Right lobe of liver (tissue), 6 donors: ENCODE data around the gene VWDE. TPM values are rescaled to one million over a fixed set of nuclear protein-coding genes. Genes with fewer than 3 reads are reported as not detected.

Experiments used
- ATAC-seq, 4 donors: fragments of 200-7000 bp; cut with Tn5 transposase; one replicate each; pipeline ENCODE4 v1.9.1; 2020; ENCODE audit warnings: mild to moderate bottlenecking in 4 of 4, moderate library complexity in 4 of 4
- DNase-seq, 3 donors: peaks; one replicate each; pipeline ENCODE4 v3.0.0-alpha.2; 2020
- H3K27ac ChIP-seq, 3 donors: fragments of 200-600 bp; one replicate each; pipeline ENCODE4 v1.8.0; 2022
- H3K27me3 ChIP-seq, 2 donors: fragments of 200-600 bp; one replicate each; pipeline ENCODE4 v1.8.0; 2022
- H3K36me3 ChIP-seq, 4 donors: fragments of 200-600 bp; sonication (generic) in 1 of 4; one replicate each; pipeline versions ENCODE4 v1.5.1 to v1.8.0; 2017 to 2022; ENCODE audit warnings: control low read depth in 1 of 4
- H3K4me1 ChIP-seq, 4 donors: fragments of 200-600 bp; sonication (generic) in 1 of 4; one replicate each; pipeline versions ENCODE4 v1.5.1 to v1.8.0; 2017 to 2022; ENCODE audit warnings: control low read depth in 1 of 4
- H3K4me3 ChIP-seq, 3 donors: fragments of 200-600 bp; one replicate each; pipeline ENCODE4 v1.8.0; 2022
- H3K9me3 ChIP-seq, 4 donors: fragments of 200-600 bp; sonication (generic) in 1 of 4; one replicate each; pipeline versions ENCODE4 v1.5.1 to v1.8.0; 2017 to 2022; ENCODE audit warnings: control low read depth in 1 of 4
- CTCF ChIP-seq, 4 donors: fragments of 200-600 bp in 3 of 4; fragments of 450-650 bp in 1 of 4; IDR thresholded peaks; one replicate each; pipeline versions ENCODE4 v1.5.1 to v1.8.0; 2016 to 2022; ENCODE audit warnings: antibody characterized with exemption in 4 of 4, mild to moderate bottlenecking in 2 of 4
- POLR2A ChIP-seq: fragments of 450-650 bp; IDR thresholded peaks from one replicate; pipeline ENCODE4 v1.6.1; 2017; ENCODE audit warnings: antibody characterized with exemption, mild to moderate bottlenecking
- WGBS: methylation state at CpG from one replicate; pipeline ENCODE4 v1.1.6; 2018; ENCODE audit warnings: low coverage, low lambda C conversion rate; ENCODE audit not compliant: insufficient coverage; ENCODE audit errors: missing lambda C conversion rate; 5-methylcytosine and 5-hydroxymethylcytosine counted together
- intact Hi-C, 2 donors: fragments of 100-400 bp; cut with DNase I; formaldehyde crosslinking; loops; one replicate each; pipeline versions ENCODE4 v1.11.2 to v1.14.1; 2022
- total RNA-seq, 6 experiments: library from RNA; depleted of rRNA in 2 of 6; stranded (reverse); fragments of >200 nt in 2 of 6; fragmentation: NEBNext Ultra II Directional in 3 of 6; extraction: Animal tissue kit (Norgen Biotek cat#: 25700) in 3 of 6; gene quantifications; one replicate each; pipeline versions ENCODE4 v1.1.0 to v1.2.4, GENCODE V29; 2016 to 2023
- donor health status: DM: no; HTN: yes; CAD: no.
- donor health status: DM: no; HTN: no; CAD: no.
- donor health status: DM: no; HTN: no; CAD: no.
- donor health status: DM: no; HTN: yes; CAD: no.
- donor health status: DM: no; HTN: yes; CAD: no.

VWDE gene
- total RNA-seq, 6 experiments from 2014 or later: 0.24 to 0.42 (median 0.38) TPM; not detected in 3

DNA sequence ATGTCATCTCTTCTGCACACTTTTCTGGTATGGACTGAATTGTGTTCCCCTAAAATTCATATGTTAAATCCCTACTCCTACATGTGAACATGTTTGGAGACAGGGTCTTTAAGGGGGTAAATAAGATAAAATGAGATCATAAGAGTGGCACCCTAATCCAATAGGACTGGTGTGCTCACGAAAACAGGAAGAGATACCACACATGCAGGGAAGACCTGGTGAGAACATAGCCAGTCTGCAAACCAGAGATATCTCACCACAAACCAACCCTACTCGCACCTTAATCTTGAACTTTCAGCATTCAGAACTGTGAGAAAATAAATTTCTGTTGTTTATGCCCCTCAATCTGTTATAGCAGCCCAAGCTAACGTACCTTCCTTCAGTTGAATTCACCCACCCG lies 51.8 kb downstream of the VWDE start:
- Histone ChIP-seq H3K36me3 (no peaks in the 10 kb centered on the region), H3K27me3 (no peaks in the 10 kb centered on the region), H3K4me1 (no peaks in the 10 kb centered on the region), H3K9me3 (no peaks in the 10 kb centered on the region), H3K4me3 (no peak overlapping the region), H3K27ac (no peak overlapping the region)
- WGBS: 46% methylated on average over 4 of the region's 4 CpGs
- intact Hi-C loops: no loop called here
- ATAC-seq (no peak), DNase-seq (no peak)
- TF ChIP-seq CTCF (IDR thresholded peaks at IDR 0.05) (no peak), POLR2A (no peak)

GRCh38 chr7:12350971-12351370 lies 52.7 kb downstream of the VWDE start:
- Histone ChIP-seq H3K9me3 (no peaks in the 10 kb centered on the region), H3K4me3 (no peak overlapping the region), H3K27me3 (no peaks in the 10 kb centered on the region), H3K4me1 (no peaks in the 10 kb centered on the region), H3K36me3 (no peaks in the 10 kb centered on the region), H3K27ac (no peak overlapping the region)
- ATAC-seq: no peak
- intact Hi-C loops: no loop called here
- no peak for TF ChIP-seq POLR2A
- no peak for TF ChIP-seq CTCF (IDR thresholded peaks at IDR 0.05)
- DNase-seq: no peak
- 81% methylated on average over 3 of the region's 3 CpGs for WGBS

DNA sequence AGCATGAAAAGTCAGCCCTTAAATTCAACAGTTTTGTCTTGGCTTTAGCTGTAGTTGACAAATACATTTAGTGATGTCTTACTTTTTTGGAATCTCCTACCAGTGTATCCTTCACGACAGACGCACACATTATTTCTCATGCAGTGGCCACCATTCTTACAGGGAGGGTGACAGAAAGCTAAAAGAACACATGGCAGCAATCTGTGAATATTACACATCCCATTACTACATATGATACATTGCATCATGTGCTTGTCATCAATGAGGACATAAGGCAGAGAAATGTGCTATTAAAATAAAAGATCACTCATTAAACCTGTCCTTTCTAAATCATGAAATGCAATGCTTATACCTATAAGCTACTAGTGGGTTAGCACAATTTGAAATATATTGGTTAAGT lies 66.6 kb downstream of the VWDE start:
- no peaks in the 10 kb centered on the region for H3K4me1 ChIP-seq
- 71% methylated on average over 2 of the region's 2 CpGs for WGBS
- TF ChIP-seq POLR2A: no peak
- TF ChIP-seq CTCF (IDR thresholded peaks at IDR 0.05): no peak
- DNase-seq (no peak), ATAC-seq (no peak)
- H3K4me3 ChIP-seq: no peak overlapping the region
- intact Hi-C loops: no loop called here
- H3K9me3 ChIP-seq: no peaks in the 10 kb centered on the region
- H3K27me3 ChIP-seq: no peaks in the 10 kb centered on the region
- H3K27ac ChIP-seq: no peak overlapping the region
- no peaks in the 10 kb centered on the region for H3K36me3 ChIP-seq

- DNase-seq: no peak
- Histone ChIP-seq H3K27ac (no peak overlapping the region), H3K9me3 (no peaks in the 10 kb centered on the region), H3K27me3 (no peaks in the 10 kb centered on the region), H3K4me1 (no peaks in the 10 kb centered on the region), H3K36me3 (no peaks in the 10 kb centered on the region), H3K4me3 (no peak overlapping the region)
- intact Hi-C loops: loop anchor here in 1 of 2 donors (5.0 kb wide), 1 partner anchor 262 kb away; no protein-coding TSS in a partner anchor
- no peak for TF ChIP-seq CTCF (IDR thresholded peaks at IDR 0.05)
- no peak for TF ChIP-seq POLR2A
- no peak for ATAC-seq
- WGBS: 65% methylated on average over 6 of the region's 6 CpGs
Measured at GRCh38 chr7:12328888-12329770, 74.5 kb downstream of the VWDE start.
